Measurements from ENCODE around the gene CHERP. TPM values are rescaled to one million over a fixed set of nuclear protein-coding genes. Genes with fewer than 3 reads are reported as not detected.
A peak's percentile ranks its signal among the peaks of the same experiment; 100 is the strongest.

Gene CHERP
- total and polyA plus RNA-seq, 2 of the 13 experiments (the other 11 are each of a cell fraction or from before 2014, with no cell fraction given) = 4.3 to 5.4 TPM

- TF ChIP-seq ZNF280D (CRISPR knock-in tag; IDR thresholded peaks at IDR 0.05) (peak; percentile 81; the same call in 1 of the 2 replicates), MED1 (CRISPR knock-in tag; IDR thresholded peaks at IDR 0.05) (peak; percentile 21; the same call in 1 of the 2 replicates), ZNF224 (CRISPR knock-in tag; IDR thresholded peaks at IDR 0.05) (peak; percentile 72), ZNF256 (CRISPR knock-in tag; conservative IDR thresholded peaks at IDR 0.05) (peak; percentile 90; the same call in 1 of the 2 replicates), KDM4B (CRISPR knock-in tag; IDR thresholded peaks at IDR 0.05) (peak; percentile 4; the same call in 1 of the 2 replicates), KDM3A (CRISPR knock-in tag; IDR thresholded peaks at IDR 0.05; ENCODE audit: low read depth) (no peak; the same call in 1 of the 2 replicates), SNRNP70 (IDR thresholded peaks at IDR 0.05; ENCODE audit: low read depth, low read length) (no peak), MAFG (CRISPR knock-in tag; IDR thresholded peaks at IDR 0.05) (no peak), TOE1 (CRISPR knock-in tag; IDR thresholded peaks at IDR 0.05) (peak; percentile 60; the same call in 1 of the 2 replicates), SP1 (IDR thresholded peaks at IDR 0.05) (no peak), SP1 (CRISPR knock-in tag; IDR thresholded peaks at IDR 0.05) (peak; percentile 31), SNAPC2 (CRISPR knock-in tag; IDR thresholded peaks at IDR 0.05) (peak; percentile 84), ZFP91 (CRISPR knock-in tag; IDR thresholded peaks at IDR 0.05; ENCODE audit: borderline replicate concordance) (peak; percentile 74; the same call in 1 of the 2 replicates), ZSCAN5A (CRISPR knock-in tag; IDR thresholded peaks at IDR 0.05; ENCODE audit: borderline replicate concordance) (peak; percentile 78; the same call in 1 of the 2 replicates), ZNF30 (CRISPR knock-in tag; IDR thresholded peaks at IDR 0.05) (0 out of 2 replicates have a peak, but pooled peaks have one; percentile 73), RBFOX2 (IDR thresholded peaks at IDR 0.05; ENCODE audit: low read depth, low read length) (peak; percentile 97), ZNF761 (CRISPR knock-in tag; conservative IDR thresholded peaks at IDR 0.05) (no peak), U2AF2 (IDR thresholded peaks at IDR 0.05; ENCODE audit: low read depth, low read length) (no peak), ZNF430 (CRISPR knock-in tag; IDR thresholded peaks at IDR 0.05) (0 out of 2 replicates have a peak, but pooled peaks have one; percentile 30)
- TF ChIP-seq, protein P1, sequence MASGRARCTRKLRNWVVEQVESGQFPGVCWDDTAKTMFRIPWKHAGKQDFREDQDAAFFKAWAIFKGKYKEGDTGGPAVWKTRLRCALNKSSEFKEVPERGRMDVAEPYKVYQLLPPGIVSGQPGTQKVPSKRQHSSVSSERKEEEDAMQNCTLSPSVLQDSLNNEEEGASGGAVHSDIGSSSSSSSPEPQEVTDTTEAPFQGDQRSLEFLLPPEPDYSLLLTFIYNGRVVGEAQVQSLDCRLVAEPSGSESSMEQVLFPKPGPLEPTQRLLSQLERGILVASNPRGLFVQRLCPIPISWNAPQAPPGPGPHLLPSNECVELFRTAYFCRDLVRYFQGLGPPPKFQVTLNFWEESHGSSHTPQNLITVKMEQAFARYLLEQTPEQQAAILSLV (CRISPR knock-in tag; IDR thresholded peaks at IDR 0.05; ENCODE audit: borderline replicate concordance) = no peak
- TF ChIP-seq, protein P2, sequence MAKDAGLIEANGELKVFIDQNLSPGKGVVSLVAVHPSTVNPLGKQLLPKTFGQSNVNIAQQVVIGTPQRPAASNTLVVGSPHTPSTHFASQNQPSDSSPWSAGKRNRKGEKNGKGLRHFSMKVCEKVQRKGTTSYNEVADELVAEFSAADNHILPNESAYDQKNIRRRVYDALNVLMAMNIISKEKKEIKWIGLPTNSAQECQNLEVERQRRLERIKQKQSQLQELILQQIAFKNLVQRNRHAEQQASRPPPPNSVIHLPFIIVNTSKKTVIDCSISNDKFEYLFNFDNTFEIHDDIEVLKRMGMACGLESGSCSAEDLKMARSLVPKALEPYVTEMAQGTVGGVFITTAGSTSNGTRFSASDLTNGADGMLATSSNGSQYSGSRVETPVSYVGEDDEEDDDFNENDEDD (CRISPR knock-in tag; IDR thresholded peaks at IDR 0.05; ENCODE audit: borderline replicate concordance) = peak; percentile 93
These were observed at the start of gene CHERP (continued) for GRCh38 chr19:16542045-16542909.

All from HepG2 (cell line).